UCSD-AML1 (cell line): Measurements from ENCODE around the gene MAPK9.
"Not testable (repeated sequence)": the region's sequence is repeated elsewhere in the genome, so short reads cannot be mapped to it uniquely, and the experiment has no call there.

ENCODE experiments used
- DNase-seq: peaks from one replicate; lab custom pipeline; 2025; ENCODE audit not compliant: unreplicated experiment; lab: John Stamatoyannopoulos, UW

The MAPK9 gene

GRCh38 chr5:180238631-180239030 is 53.3 kb downstream of the MAPK9 start:
- DNase-seq, result no peak

DNA sequence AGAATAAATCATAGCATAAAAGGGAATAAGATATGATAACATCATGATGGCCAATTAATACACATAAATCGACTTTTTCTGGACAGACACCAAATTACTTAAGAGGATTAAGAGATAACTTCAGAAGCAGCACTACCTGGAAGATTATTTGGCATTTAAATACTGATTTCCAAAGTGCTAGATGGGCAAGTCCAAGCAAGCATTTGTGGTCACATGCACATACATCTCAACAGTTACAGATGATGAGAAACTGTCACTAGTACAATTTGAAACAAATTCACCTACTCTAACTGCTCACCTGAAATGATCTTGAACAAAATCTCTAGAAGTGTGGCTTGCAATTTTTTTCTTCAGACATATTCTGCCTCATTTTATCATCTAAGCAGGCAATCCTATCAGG is 56.0 kb downstream of the MAPK9 start:
- DNase-seq, result no peak

GRCh38 chr5:180235077-180235476 is 56.8 kb downstream of the MAPK9 start:
- no peak for DNase-seq

- DNase-seq, result no peak
These were observed 57.6 kb downstream of the MAPK9 start for GRCh38 chr5:180234271-180234670.

DNA sequence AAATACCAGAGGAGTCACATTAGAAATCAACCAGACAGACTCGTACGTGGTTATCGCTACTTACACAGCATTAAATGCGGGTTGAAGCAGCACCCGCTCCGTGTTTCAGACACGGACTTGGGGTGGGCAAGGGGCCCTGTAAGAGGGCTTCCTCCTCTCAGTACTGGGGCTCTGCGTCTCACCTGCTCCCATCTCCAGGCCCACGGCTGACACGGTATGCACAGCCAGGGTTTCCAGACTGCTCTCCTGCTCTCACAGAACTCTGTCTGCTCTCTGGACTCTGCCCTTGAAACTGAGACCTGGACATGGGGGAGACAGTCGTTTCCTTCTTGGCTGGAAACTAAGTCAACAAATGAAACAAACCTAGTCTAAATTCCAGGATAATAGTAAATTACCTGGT is 58.2 kb downstream of the MAPK9 start:
- DNase-seq, result no peak

- DNase-seq, result no peak
These were observed 61.9 kb downstream of the MAPK9 start for GRCh38 chr5:180230017-180230416.

DNA sequence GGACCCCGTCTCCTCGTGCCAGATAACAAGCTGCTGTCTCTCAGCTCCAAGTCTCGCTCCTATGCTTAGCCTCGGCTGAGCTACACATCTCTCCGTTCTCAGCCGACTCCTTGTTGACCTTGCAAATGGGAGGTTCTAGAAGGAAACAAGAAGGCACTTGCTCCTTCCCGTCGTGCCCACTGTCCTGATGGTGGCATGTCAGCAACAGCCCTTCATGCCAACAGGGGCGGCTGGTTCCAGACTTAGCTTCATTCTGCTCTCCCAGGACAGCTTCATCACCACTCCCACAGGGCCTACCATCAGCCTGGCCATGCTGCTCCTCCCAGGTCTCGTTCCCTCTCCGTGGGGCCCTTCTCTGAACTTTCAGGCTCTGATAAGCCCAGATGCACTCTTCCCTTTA is 69.8 kb downstream of the MAPK9 start:
- no peak for DNase-seq

DNA sequence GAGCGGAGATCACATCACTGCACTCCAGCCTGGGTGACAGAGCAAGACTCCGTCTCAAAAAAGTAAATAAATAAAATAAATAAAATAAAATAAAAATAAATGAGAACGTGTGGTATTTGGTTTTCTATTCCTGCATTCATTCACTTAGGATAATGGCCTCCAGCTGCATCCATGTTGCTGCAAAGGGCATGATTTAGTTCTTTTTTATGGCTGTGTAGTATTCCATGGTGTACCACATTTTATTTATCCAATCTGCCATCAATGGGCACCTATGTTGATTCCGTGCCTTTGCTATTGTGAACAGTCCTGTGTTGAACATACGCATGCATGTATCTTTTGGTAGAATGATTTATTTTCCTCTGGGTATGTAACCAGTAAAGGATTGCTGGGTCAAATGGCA is 74.1 kb downstream of the MAPK9 start:
- DNase-seq, result no peak

DNA sequence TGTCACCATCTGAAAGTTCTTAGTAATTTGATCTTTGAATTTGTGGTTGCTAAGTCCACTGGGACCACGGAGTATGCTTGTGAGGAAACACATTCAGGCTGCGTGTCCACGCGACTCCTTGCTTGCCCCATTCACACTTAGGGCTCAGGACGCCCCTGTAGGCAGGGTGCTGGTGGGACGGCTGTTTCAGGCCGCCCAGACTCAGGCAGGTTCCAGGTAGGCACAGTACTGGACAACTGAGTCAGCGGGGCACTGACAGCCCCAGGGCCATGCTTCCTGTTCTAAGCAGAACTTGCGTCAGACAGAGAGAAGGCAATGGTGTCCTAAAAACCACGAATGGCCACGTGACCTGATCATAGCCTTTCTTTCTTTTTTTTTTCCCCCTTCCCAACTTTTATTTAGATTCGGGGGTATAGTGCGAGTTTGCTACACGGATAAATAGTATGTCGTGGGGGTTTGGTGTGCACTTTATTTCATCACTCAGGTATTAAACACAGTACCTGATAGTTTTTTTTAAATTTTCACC is 75.2 kb downstream of the MAPK9 start:
- no peak for DNase-seq

DNA sequence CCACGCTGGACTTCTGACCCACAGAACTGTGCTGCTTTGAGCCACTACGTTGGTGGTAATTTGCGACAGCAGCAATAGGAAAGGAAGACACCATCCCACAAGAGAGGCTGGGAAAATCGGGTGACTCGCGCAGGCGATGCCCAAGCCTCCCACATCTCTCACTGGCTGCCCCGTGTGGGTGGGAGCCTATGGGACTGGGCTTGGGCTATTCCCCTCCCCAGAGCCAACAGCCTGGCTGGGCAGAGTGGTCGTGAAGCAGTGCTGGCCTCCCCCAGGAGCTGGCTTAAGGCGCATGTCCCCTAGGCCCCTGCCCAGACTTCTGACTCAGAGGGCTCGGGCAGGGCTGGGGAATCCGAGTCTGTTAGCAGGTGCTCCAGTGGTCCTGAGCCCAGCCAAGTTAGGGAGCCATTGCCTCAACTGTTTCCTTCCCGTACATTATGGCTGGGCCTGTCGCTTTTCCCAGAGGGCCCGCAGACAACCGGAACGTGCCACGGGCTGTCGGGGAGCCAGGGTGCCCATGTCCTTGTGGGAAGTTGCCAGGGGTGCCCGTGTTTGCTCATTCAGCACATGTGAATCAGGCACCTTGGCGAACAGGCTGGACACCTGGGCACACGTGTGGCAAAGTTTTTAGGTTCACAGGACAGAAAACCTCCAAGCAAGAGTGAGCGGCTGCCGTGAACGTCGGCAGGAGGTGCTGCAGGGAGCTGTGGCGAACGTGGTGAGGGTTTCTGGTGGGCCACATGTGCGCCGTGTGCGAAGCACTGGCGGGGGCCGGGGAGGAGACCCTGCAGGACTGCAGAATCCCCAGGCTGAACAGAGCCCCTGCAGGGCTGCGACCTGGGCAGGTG is 75.9 kb downstream of the MAPK9 start:
- DNase-seq, result no peak

GRCh38 chr5:180214870-180215770 is 76.8 kb downstream of the MAPK9 start:
- no peak for DNase-seq

- no peak for DNase-seq
These were observed 78.2 kb downstream of the MAPK9 start for GRCh38 chr5:180213657-180214207.

DNA sequence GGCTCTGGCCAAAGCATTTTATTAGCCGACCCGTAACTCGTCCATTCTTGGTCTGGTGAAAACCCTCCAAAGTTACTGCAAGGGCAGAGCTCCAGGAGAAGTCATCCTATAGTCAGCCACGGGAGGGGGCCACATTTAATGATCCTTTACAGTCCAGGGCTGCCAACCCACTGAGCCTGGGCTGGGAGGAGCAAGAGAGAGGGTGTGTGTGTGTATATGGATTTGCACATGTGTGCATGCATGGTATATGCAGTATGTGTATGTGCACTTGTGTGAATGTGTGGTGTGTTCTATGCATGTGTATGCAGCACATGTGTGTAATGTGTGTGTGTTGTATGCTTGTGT is 78.7 kb downstream of the MAPK9 start:
- DNase-seq, result no peak

GRCh38 chr5:180212363-180213255 is 79.3 kb downstream of the MAPK9 start:
- DNase-seq, result peak; percentile 46

GRCh38 chr5:180211761-180212035 is 80.2 kb downstream of the MAPK9 start:
- DNase-seq, result no peak

DNA sequence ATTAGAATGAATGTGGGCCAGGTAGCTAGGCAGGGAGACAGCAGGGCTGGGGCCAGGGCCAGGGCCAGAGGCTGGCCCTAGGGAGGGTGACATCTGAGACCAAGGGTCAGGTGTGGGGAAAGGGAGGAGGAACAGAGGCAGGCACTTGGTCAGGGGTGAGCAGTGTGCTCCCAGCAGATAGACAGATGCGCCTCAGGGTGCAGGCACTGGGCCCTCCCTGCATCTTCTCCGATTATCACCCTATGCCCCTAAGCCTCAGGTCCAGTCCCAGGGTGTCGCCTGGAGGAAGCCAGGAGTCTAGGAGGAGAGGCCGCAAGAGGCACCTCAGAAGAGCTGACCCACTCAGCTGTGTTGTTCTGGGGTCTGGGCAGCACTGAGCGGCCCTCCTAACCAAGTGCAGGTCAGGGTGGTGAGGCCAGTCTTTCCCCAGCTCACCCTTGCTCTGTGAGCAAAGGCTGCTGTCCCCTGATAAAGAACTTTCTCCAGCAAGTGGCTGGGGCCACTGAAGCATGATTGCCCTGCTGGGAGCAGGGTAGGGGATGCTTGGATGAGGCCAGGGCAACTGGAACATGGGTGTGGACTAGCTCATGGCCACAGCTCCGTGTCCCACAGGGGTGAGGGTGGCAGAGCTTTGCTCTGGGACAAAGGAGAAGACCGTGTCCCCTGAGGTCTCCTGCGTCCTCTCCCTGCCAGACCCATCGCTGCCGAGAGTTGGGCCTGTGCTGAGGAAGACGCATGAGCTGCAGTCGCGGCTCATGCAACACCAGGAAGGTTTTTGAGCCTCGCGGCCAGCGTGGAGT is 80.7 kb downstream of the MAPK9 start:
- no peak for DNase-seq

DNA sequence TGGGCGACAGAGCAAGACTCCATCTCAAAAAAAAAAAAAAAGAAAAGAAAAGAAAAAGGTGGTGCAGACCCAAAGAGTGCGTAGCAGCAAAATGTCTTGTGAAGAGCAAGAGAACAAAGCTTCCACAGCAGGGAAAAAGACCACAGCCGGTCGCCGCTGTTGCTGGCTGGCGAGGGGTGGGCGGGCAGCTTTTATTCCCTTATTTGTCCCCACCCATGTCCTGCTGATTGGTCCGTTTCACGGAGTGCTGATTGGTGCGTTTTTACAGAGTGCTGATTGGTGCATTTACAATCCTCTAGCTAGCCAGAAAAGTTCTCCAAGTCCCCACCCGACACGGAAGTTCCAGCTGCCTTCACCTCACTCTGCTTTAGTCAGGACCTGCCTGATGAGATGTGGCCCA is 81.8 kb downstream of the MAPK9 start:
- not testable (repeated sequence) for DNase-seq

DNA sequence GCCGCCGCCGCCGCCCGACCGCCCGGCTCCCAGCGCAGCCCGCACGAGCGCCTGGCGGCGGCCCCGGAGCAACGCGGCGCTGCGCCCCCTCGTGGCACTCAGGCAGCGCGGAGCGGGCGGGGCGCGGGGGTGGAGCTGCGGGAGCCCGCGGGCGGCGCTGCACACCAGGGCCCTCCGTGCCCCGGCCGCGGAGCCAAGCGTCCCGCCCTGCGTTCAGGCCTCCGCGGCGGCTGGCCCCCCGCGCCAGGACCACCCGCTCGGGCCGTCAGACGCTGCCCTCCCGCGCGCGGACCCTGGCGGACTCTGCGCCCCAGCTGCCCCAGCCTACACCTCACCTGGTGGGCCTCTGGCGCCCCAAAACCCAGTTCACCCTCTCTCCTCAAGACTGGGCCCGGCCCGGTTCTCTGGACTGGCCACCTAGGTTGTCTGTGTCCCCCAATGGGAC is 82.7 kb downstream of the MAPK9 start, which contains the start of gene RASGEF1C:
Gene RASGEF1C, minus strand, starts transcription at position 75 of the 445 bp plus-strand sequence. CDS start 71,159 bp downstream, outside the sequence.
- DNase-seq, result peak; percentile 84

GRCh38 chr5:180208435-180209081 is 83.3 kb downstream of the MAPK9 start:
- peak; percentile 44 for DNase-seq
